ENCODE measurements around the gene PREB.

- TF ChIP-seq CTCF (IDR thresholded peaks at IDR 0.05) (no peak), POLR2A (IDR thresholded peaks at IDR 0.05; ENCODE audit: low read depth) (no peak)
These were observed 13.5 kb upstream of the PREB start for GRCh38 chr2:27147935-27148334.

Data from esophagus muscularis mucosa (tissue), 3 donors.